ENCODE measurements around the gene CYTH4. TPM values are rescaled to one million over a fixed set of nuclear protein-coding genes. Genes with fewer than 3 reads are reported as not detected.

CYTH4 gene
- total and polyA plus RNA-seq, 2 of the 8 experiments (the other 6 are each of a cell fraction or from before 2014, with no cell fraction given) = 0.09 TPM; not detected in 1

DNA sequence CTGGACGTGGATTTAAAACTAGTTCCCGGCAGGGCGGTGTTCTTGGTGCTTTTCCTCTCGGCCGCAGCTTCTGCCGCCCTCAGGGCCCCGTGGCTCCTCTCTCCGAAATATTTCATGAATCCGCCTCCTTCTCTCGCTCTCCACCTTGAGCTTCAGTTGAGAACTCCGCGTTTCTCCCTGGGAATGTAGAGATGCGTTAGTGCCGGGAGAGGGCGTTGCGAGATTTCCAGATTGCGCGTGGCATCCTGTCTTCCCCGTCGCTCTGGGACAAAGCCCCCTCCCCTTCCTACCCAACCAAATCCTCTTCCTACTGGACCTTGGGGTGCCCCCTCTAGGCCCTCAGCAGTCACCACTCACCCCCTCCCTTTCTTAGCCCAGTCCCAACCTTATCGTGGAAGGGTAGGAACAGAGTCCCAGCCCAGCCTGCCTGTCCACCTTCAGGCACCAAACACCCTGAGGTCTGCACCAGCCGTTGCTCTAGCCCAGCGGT is 22.7 kb upstream of the CYTH4 start (continued):
- TF ChIP-seq RXRA (IDR thresholded peaks at IDR 0.05; ENCODE audit: insufficient read depth, low read depth, low read length) (no peak), RAD21 (IDR thresholded peaks at IDR 0.05 in 1 of 2, conservative IDR thresholded peaks at IDR 0.05 in 1 of 2; ENCODE audit: low read depth in 2 of 2, low read length in 2 of 2) (peak; percentile 31 to 36; a peak in 3 of 4 replicates), SAP30 (IDR thresholded peaks at IDR 0.05; ENCODE audit: insufficient read depth, insufficient replicate concordance, low read length) (no peak), MAFK (IDR thresholded peaks at IDR 0.05; ENCODE audit: low read depth, low read length) (no peak), SUZ12 (IDR thresholded peaks at IDR 0.05; ENCODE audit: low read length) (no peak), RFX5 (IDR thresholded peaks at IDR 0.05; ENCODE audit: borderline replicate concordance, low read depth, low read length) (no peak), BRCA1 (IDR thresholded peaks at IDR 0.05; ENCODE audit: low read depth, low read length) (peak; percentile 61), BACH1 (IDR thresholded peaks at IDR 0.05; ENCODE audit: low read length) (peak; percentile 89), NANOG (IDR thresholded peaks at IDR 0.05; ENCODE audit: insufficient read depth, low read depth, low read length, poor library complexity, severe bottlenecking) (no peak), MAX (IDR thresholded peaks at IDR 0.05) (no peak; the same call in 1 of the 2 replicates), TEAD4 (IDR thresholded peaks at IDR 0.05; ENCODE audit: low read depth, low read length) (peak; percentile 74; the same call in 1 of the 2 replicates), TBP (IDR thresholded peaks at IDR 0.05; ENCODE audit: low read depth, low read length) (no peak), SP2 (IDR thresholded peaks at IDR 0.05; ENCODE audit: low read length) (no peak)

Data from H1 (cell line).